ENCODE measurements around the gene FBN2. TPM values are rescaled to one million over a fixed set of nuclear protein-coding genes. Genes with fewer than 3 reads are reported as not detected.

FBN2 gene
- total RNA-seq, 1 donor from 2014 or later: 6.6 TPM

DNA sequence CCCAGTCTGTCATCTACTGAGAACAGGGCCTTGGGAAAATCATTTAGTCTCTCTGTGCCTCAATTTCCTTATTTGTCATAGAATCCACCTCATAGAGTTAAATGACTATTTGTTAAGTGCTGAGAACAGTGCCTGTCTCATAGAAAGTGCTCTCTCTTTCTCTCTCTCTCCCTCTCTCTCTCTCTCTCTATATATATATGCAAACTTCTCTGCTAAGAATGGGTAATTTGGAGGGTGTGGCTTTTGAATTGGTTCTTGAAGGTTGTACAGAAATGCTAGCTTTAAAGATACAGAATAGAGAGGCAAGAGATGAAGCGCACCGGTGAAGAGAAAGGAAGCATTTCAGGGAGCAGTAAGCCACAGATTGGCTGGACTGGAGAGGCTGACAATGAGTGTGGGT is 197.4 kb downstream of the FBN2 start:
- no peak overlapping the region for H3K4me3 Mint-ChIP-seq (ENCODE audit: low read depth)
- TF ChIP-seq, protein P1, sequence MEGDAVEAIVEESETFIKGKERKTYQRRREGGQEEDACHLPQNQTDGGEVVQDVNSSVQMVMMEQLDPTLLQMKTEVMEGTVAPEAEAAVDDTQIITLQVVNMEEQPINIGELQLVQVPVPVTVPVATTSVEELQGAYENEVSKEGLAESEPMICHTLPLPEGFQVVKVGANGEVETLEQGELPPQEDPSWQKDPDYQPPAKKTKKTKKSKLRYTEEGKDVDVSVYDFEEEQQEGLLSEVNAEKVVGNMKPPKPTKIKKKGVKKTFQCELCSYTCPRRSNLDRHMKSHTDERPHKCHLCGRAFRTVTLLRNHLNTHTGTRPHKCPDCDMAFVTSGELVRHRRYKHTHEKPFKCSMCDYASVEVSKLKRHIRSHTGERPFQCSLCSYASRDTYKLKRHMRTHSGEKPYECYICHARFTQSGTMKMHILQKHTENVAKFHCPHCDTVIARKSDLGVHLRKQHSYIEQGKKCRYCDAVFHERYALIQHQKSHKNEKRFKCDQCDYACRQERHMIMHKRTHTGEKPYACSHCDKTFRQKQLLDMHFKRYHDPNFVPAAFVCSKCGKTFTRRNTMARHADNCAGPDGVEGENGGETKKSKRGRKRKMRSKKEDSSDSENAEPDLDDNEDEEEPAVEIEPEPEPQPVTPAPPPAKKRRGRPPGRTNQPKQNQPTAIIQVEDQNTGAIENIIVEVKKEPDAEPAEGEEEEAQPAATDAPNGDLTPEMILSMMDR (IDR thresholded peaks at IDR 0.05; ENCODE audit: unreplicated experiment): no peak
- no peaks in the 10 kb centered on the region for H3K27me3 Mint-ChIP-seq
- no peak for DNase-seq (ENCODE audit: low spot score, unreplicated experiment)
- H3K27ac Mint-ChIP-seq: no peak overlapping the region
- no peaks in the 10 kb centered on the region for H3K4me1 Mint-ChIP-seq (ENCODE audit: low read depth)
- no peaks in the 10 kb centered on the region for H3K9me3 Mint-ChIP-seq (ENCODE audit: low read depth)
- no peaks in the 10 kb centered on the region for H3K36me3 Mint-ChIP-seq (ENCODE audit: insufficient read depth)

DNA sequence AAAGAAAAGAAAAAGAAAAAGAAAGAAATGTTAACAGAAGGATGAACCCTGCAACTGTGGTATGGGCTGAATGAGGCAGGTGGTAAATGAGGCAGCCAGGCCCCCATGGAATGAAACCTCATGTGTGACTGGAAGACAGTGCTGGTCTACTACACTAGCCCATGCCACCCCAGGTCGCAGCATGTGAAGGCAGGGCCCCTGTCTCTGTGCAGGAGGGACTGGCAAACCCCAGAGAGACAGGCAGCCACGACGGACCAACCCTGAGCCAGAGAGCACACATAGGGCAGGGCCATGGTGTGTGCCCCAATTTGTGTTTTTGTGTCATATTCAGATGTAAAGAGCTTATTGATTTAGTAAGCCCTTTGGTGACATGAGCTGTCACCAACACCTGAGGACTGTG is 198.5 kb downstream of the FBN2 start:
- H3K4me3 Mint-ChIP-seq (ENCODE audit: low read depth): no peak overlapping the region
- H3K9me3 Mint-ChIP-seq (ENCODE audit: low read depth): no peaks in the 10 kb centered on the region
- TF ChIP-seq, protein P1 (IDR thresholded peaks at IDR 0.05; ENCODE audit: unreplicated experiment): no peak
- no peak for DNase-seq (ENCODE audit: low spot score, unreplicated experiment)
- no peaks in the 10 kb centered on the region for H3K36me3 Mint-ChIP-seq (ENCODE audit: insufficient read depth)
- no peaks in the 10 kb centered on the region for H3K4me1 Mint-ChIP-seq (ENCODE audit: low read depth)
- H3K27me3 Mint-ChIP-seq: no peaks in the 10 kb centered on the region
- no peak overlapping the region for H3K27ac Mint-ChIP-seq

DNA sequence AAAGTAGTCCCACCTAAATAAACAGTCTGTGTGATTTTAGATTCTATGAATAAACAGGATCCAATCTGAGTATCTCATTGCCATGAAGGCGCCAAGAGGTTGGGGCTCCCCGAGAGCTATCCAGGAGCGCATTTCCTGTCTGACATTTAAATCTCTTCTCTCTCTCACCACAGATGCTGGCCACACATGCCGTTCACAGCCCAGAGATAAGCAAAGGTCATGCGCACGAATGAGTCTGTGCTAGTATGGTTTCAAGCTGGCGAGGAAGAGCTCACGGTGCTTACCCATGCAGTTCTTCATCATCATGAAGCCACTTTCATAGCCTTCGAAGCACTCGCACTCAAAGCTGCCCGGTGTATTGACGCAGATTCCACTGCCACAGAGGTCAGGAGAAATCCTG is 199.4 kb downstream of the FBN2 start:
- H3K36me3 Mint-ChIP-seq (ENCODE audit: insufficient read depth): no peaks in the 10 kb centered on the region
- H3K27me3 Mint-ChIP-seq: no peaks in the 10 kb centered on the region
- H3K4me3 Mint-ChIP-seq (ENCODE audit: low read depth): no peak overlapping the region
- H3K9me3 Mint-ChIP-seq (ENCODE audit: low read depth): no peaks in the 10 kb centered on the region
- H3K4me1 Mint-ChIP-seq (ENCODE audit: low read depth): no peaks in the 10 kb centered on the region
- no peak overlapping the region for H3K27ac Mint-ChIP-seq
- DNase-seq (ENCODE audit: low spot score, unreplicated experiment): no peak
- TF ChIP-seq, protein P1 (IDR thresholded peaks at IDR 0.05; ENCODE audit: unreplicated experiment): no peak

DNA sequence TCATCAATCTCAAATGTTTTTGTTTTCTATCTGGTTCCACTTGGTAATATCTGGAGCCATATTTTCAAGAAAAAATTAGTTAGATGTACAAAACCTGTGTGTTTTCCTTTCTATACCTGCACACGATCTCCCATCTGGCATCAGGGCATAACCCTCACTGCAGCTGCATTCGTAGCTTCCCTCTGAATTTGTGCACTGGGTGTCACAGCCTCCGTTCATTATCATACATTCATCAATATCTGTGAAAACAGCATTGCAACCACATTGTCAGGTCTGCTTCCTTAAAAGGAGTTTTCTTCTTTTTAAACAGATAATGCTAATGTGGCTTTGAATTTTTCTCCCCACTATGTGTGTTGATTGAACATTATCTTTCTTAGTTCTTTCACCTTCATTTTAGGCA is 202.7 kb downstream of the FBN2 start:
- DNase-seq (ENCODE audit: low spot score, unreplicated experiment): no peak
- no peak overlapping the region for H3K4me3 Mint-ChIP-seq (ENCODE audit: low read depth)
- TF ChIP-seq, protein P1 (IDR thresholded peaks at IDR 0.05; ENCODE audit: unreplicated experiment): no peak
- no peaks in the 10 kb centered on the region for H3K4me1 Mint-ChIP-seq (ENCODE audit: low read depth)
- H3K9me3 Mint-ChIP-seq (ENCODE audit: low read depth): peaks cover 3% of the 10 kb centered on the region
- no peak overlapping the region for H3K27ac Mint-ChIP-seq
- H3K27me3 Mint-ChIP-seq: no peaks in the 10 kb centered on the region
- H3K36me3 Mint-ChIP-seq (ENCODE audit: insufficient read depth): no peaks in the 10 kb centered on the region

DNA sequence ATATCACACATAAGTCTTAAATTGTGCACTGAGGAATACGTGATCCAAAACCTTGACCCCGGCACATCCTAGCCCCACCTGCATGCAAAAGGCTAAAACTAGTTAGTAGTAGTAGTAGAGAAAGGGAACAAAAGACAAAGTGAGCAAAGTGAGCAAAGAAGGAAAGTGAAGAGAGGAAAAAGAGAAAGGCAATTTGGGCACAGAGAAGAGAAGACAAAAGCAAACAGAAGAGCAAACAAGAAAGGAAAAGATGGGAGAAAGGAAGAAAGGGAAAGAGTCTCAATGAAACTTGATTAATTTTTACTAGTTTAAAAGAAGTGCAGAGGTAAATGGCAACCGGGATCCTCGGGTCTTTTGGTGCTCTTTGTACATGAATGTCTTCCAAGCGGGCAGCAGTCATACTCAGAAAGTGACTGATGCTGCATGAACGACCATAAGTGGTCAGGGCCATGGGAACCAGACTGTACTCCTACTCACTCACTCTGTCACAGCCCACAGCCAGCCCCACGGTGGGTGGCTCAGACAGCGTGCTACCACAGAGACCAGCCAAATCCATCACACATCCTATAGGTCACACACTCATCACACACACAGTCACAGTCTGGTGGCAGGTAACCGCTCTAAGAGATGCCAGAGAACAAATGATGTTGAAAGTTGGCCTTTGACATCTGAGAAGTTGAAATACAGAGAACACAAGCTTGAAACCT is 203.9 kb downstream of the FBN2 start:
- no peak overlapping the region for H3K27ac Mint-ChIP-seq

More for the DNA sequence above, 203.9 kb downstream of the FBN2 start:
- Mint-ChIP-seq H3K36me3 (ENCODE audit: insufficient read depth) (no peaks in the 10 kb centered on the region), H3K4me1 (ENCODE audit: low read depth) (no peaks in the 10 kb centered on the region), H3K27me3 (no peaks in the 10 kb centered on the region), H3K4me3 (ENCODE audit: low read depth) (no peak overlapping the region), H3K9me3 (ENCODE audit: low read depth) (peaks cover 3% of the 10 kb centered on the region)
- TF ChIP-seq, protein P1 (IDR thresholded peaks at IDR 0.05; ENCODE audit: unreplicated experiment): no peak
- no peak for DNase-seq (ENCODE audit: low spot score, unreplicated experiment)
